ENCODE data around the gene H6PD.
A peak's percentile ranks its signal among the peaks of the same experiment; 100 is the strongest.

H6PD gene

GRCh38 chr1:9256332-9256731, 21.8 kb downstream of the H6PD start:
- DNase-seq (ENCODE audit: low read depth in 2 of 2) = no peak

GRCh38 chr1:9257851-9258250, 23.3 kb downstream of the H6PD start:
- no peak for DNase-seq (ENCODE audit: low read depth in 2 of 2)

- no peak for DNase-seq (ENCODE audit: low read depth in 2 of 2)
Observed at GRCh38 chr1:9258629-9259028, 24.1 kb downstream of the H6PD start.

GRCh38 chr1:9260059-9260766, 25.6 kb downstream of the H6PD start:
- DNase-seq (ENCODE audit: low read depth in 2 of 2) = no peak

- no peak for DNase-seq (ENCODE audit: low read depth in 2 of 2)
Observed at GRCh38 chr1:9261496-9261895, 26.9 kb downstream of the H6PD start.

- no peak for DNase-seq (ENCODE audit: low read depth in 2 of 2)
Observed at GRCh38 chr1:9262096-9262986, 27.8 kb downstream of the H6PD start.

- no peak for DNase-seq (ENCODE audit: low read depth in 2 of 2)
Observed at GRCh38 chr1:9263276-9263855, 28.8 kb downstream of the H6PD start.

GRCh38 chr1:9263984-9264872, 29.7 kb downstream of the H6PD start:
- no peak for DNase-seq (ENCODE audit: low read depth in 2 of 2)

GRCh38 chr1:9265037-9265436, 30.5 kb downstream of the H6PD start:
- DNase-seq (ENCODE audit: low read depth in 2 of 2) = no peak

- no peak for DNase-seq (ENCODE audit: low read depth in 2 of 2)
Observed at GRCh38 chr1:9265968-9266367, 31.4 kb downstream of the H6PD start.

GRCh38 chr1:9267352-9267686, 32.7 kb downstream of the H6PD start:
- no peak for DNase-seq (ENCODE audit: low read depth in 2 of 2)

- DNase-seq (ENCODE audit: low read depth in 2 of 2) = no peak
Observed at GRCh38 chr1:9267827-9268581, 33.4 kb downstream of the H6PD start.

GRCh38 chr1:9269078-9269501, 34.5 kb downstream of the H6PD start:
- DNase-seq (ENCODE audit: low read depth in 2 of 2) = no peak

GRCh38 chr1:9269721-9270120, 35.1 kb downstream of the H6PD start:
- DNase-seq (ENCODE audit: low read depth in 2 of 2) = no peak

GRCh38 chr1:9270290-9270883, 35.8 kb downstream of the H6PD start:
- DNase-seq (ENCODE audit: low read depth in 2 of 2) = no peak

GRCh38 chr1:9271283-9271682, 36.7 kb downstream of the H6PD start:
- no peak for DNase-seq (ENCODE audit: low read depth in 2 of 2)

- DNase-seq (ENCODE audit: low read depth in 2 of 2) = no peak
Observed at GRCh38 chr1:9271861-9272595, 37.5 kb downstream of the H6PD start.

- DNase-seq (ENCODE audit: low read depth in 2 of 2) = no peak
Observed at GRCh38 chr1:9273177-9273576, 38.6 kb downstream of the H6PD start.

GRCh38 chr1:9275161-9275560, 40.6 kb downstream of the H6PD start:
- no peak for DNase-seq (ENCODE audit: low read depth in 2 of 2)

- DNase-seq (ENCODE audit: low read depth in 2 of 2) = peak; percentile 54 to 57
Observed at GRCh38 chr1:9275567-9276034, 41.0 kb downstream of the H6PD start.
